GM12892 (cell line): ENCODE results near the gene DAB2.

Experiments
- POLR2A ChIP-seq: IDR thresholded peaks from 2 replicates; pipeline ENCODE4 v1.6.1; 2011; ENCODE audit warnings: low read depth, low read length, control low read depth
- POLR2AphosphoS5 ChIP-seq: IDR thresholded peaks from 2 replicates; pipeline ENCODE4 v1.6.1; 2011; ENCODE audit warnings: low read depth, low read length, control low read depth

DNA sequence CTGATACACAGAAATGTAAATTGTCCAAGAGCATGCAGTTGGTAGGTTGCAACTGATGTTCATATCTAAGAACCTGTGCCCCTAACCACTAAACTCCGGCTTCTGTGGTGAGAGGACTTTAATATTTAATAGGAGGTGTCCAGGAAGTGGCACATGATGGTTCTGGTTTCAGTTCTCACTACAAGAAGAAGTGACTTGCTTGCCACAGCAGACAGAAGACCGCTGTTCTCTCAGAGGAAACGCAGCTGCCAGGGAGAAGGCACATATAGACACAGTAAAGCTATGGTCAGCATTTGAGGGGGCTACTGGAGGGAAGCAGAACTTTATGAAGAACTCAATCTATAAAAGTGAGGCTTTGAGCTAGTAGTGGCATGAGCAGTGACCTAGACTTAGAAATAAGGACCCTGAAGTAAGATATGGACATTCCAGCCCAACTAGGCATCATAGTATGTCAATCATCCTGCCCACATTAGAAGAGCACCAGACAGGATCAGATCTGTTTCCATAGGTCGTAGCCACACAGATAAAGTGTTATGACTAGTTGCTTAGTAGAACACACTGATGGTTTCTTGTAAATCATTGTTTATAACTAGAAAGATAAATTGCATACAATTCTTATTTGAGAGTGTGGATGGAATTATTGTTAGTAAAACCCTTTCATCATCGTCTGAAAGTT is 36.4 kb upstream of the DAB2 start:
- TF ChIP-seq POLR2AphosphoS5 (no peak), POLR2A (no peak)
